ENCODE data around the gene MACF1.

DNA sequence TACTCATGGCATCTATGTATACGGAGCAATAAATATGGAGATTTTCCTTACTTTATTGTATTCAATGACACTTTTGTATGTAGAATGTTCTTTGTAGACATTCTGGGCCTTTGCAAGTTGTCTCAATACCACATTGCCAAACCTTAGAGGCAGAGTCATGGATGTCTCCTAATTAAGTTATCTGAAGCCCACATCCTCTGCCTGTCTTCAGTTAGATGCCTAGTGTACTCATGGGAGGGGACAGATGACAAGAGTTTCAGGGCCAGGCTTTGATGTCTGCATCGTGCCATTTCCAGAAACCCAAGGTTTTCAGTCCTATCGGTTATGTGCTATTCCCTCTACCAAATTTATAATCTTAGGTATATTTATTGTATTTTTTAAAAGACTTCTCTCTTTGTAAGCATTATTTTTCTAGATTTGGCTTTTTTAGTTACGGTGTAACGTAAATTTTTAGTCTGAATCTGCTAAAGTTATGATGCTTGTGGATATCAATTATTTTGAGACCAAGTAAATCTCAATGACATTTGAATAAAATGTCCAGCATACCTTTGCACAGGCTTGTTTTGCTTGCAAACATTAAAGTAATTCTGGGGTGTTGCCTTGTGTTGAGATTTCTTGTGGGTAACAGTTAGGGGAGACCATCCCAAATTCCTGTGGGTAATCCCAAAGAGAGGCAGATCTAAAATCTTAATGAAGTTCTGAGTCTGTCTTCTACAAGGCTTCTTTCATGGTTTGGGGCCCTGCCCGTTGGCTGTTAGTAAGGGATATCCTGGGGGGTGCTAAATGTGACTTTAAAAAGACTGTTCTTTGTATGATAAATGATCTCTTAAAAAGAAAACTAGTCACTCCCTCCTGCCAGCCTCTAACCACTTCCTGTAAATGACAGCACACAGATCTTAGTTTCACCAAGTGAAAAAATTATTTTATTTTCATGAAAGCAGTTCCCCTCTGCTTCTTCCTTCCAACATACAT is 8.0 kb upstream of the MACF1 start:
- TF ChIP-seq, protein P1, sequence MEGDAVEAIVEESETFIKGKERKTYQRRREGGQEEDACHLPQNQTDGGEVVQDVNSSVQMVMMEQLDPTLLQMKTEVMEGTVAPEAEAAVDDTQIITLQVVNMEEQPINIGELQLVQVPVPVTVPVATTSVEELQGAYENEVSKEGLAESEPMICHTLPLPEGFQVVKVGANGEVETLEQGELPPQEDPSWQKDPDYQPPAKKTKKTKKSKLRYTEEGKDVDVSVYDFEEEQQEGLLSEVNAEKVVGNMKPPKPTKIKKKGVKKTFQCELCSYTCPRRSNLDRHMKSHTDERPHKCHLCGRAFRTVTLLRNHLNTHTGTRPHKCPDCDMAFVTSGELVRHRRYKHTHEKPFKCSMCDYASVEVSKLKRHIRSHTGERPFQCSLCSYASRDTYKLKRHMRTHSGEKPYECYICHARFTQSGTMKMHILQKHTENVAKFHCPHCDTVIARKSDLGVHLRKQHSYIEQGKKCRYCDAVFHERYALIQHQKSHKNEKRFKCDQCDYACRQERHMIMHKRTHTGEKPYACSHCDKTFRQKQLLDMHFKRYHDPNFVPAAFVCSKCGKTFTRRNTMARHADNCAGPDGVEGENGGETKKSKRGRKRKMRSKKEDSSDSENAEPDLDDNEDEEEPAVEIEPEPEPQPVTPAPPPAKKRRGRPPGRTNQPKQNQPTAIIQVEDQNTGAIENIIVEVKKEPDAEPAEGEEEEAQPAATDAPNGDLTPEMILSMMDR (conservative IDR thresholded peaks at IDR 0.05 in 1 of 2, IDR thresholded peaks at IDR 0.05 in 1 of 2; ENCODE audit: extremely low read depth in 1 of 2, insufficient read depth in 1 of 2, low read depth in 1 of 2, low read length in 2 of 2) = no peak
- no peak for TF ChIP-seq EZH2 (IDR thresholded peaks at IDR 0.05; ENCODE audit: borderline replicate concordance, low read length)
